ENCODE measurements around the gene DENND2A.
"Not testable (repeated sequence)": the region's sequence is repeated elsewhere in the genome, so short reads cannot be mapped to it uniquely, and the experiment has no call there.

DENND2A gene

GRCh38 chr7:140584195-140584851 is 56.3 kb downstream of the DENND2A start:
- DNase-seq = no peak

GRCh38 chr7:140581411-140581810 is 59.2 kb downstream of the DENND2A start:
- no peak for DNase-seq

GRCh38 chr7:140577651-140578050 is 63.0 kb downstream of the DENND2A start:
- DNase-seq = no peak

- no peak for DNase-seq
Observed at GRCh38 chr7:140576589-140576988, 64.0 kb downstream of the DENND2A start.

- no peak for DNase-seq
Observed at GRCh38 chr7:140571538-140572122, 69.0 kb downstream of the DENND2A start.

GRCh38 chr7:140570120-140570519 is 70.5 kb downstream of the DENND2A start:
- no peak for DNase-seq

- no peak for DNase-seq
Observed at GRCh38 chr7:140568021-140568813, 72.4 kb downstream of the DENND2A start.

GRCh38 chr7:140566186-140566585 is 74.4 kb downstream of the DENND2A start:
- DNase-seq = not testable (repeated sequence)

- DNase-seq = not testable (repeated sequence)
Observed at GRCh38 chr7:140565761-140566160, 74.9 kb downstream of the DENND2A start.

GRCh38 chr7:140564643-140565042 is 76.0 kb downstream of the DENND2A start:
- no peak for DNase-seq

GRCh38 chr7:140562926-140563481 is 77.6 kb downstream of the DENND2A start:
- DNase-seq = no peak

GRCh38 chr7:140559410-140559809 is 81.2 kb downstream of the DENND2A start:
- DNase-seq = no peak

- DNase-seq = no peak
Observed at GRCh38 chr7:140557809-140558518, 82.6 kb downstream of the DENND2A start.

GRCh38 chr7:140557069-140557468 is 83.5 kb downstream of the DENND2A start:
- no peak for DNase-seq

GRCh38 chr7:140553236-140553635 is 87.4 kb downstream of the DENND2A start:
- DNase-seq = not testable (repeated sequence)

GRCh38 chr7:140552240-140552679 is 88.4 kb downstream of the DENND2A start:
- no peak for DNase-seq

- no peak for DNase-seq
Observed at GRCh38 chr7:140551355-140552239, 89.0 kb downstream of the DENND2A start.

- DNase-seq = no peak
Observed at GRCh38 chr7:140546947-140547346, 93.7 kb downstream of the DENND2A start.

- DNase-seq = no peak
Observed at GRCh38 chr7:140544388-140544826, 96.2 kb downstream of the DENND2A start.

- no peak for DNase-seq
Observed at GRCh38 chr7:140542228-140542603, 98.4 kb downstream of the DENND2A start.

- DNase-seq = peak; percentile 81
Observed at GRCh38 chr7:140541513-140542227, 98.9 kb downstream of the DENND2A start.
